ENCODE results near the gene CAST.

The CAST gene

GRCh38 chr5:96669909-96670308 is 7.7 kb downstream of the CAST start:
- no peak for TF ChIP-seq CTCF (IDR thresholded peaks at IDR 0.05; ENCODE audit: insufficient read depth, missing control alignments)
- no peak for DNase-seq (ENCODE audit: insufficient read length, low spot score)
- FAIRE-seq, result no peak

GRCh38 chr5:96671441-96671840 is 9.3 kb downstream of the CAST start:
- no peak for DNase-seq (ENCODE audit: insufficient read length, low spot score)
- no peak for FAIRE-seq
- TF ChIP-seq CTCF (IDR thresholded peaks at IDR 0.05; ENCODE audit: insufficient read depth, missing control alignments), result no peak

GRCh38 chr5:96673127-96673526 is 11.0 kb downstream of the CAST start:
- FAIRE-seq (no peak), DNase-seq (ENCODE audit: insufficient read length, low spot score) (no peak)
- TF ChIP-seq CTCF (IDR thresholded peaks at IDR 0.05; ENCODE audit: insufficient read depth, missing control alignments), result no peak

GRCh38 chr5:96675882-96676281 is 13.7 kb downstream of the CAST start:
- DNase-seq (ENCODE audit: insufficient read length, low spot score) (no peak), FAIRE-seq (no peak)
- TF ChIP-seq CTCF (IDR thresholded peaks at IDR 0.05; ENCODE audit: insufficient read depth, missing control alignments), result no peak

- no peak for FAIRE-seq
- no peak for DNase-seq (ENCODE audit: insufficient read length, low spot score)
- TF ChIP-seq CTCF (IDR thresholded peaks at IDR 0.05; ENCODE audit: insufficient read depth, missing control alignments), result no peak
These were observed 15.3 kb downstream of the CAST start for GRCh38 chr5:96677496-96677895.

GRCh38 chr5:96679293-96679692 is 17.1 kb downstream of the CAST start:
- no peak for FAIRE-seq
- DNase-seq (ENCODE audit: insufficient read length, low spot score), result no peak
- TF ChIP-seq CTCF (IDR thresholded peaks at IDR 0.05; ENCODE audit: insufficient read depth, missing control alignments), result no peak

GRCh38 chr5:96680759-96681470 is 18.7 kb downstream of the CAST start:
- TF ChIP-seq CTCF (IDR thresholded peaks at IDR 0.05; ENCODE audit: insufficient read depth, missing control alignments), result no peak
- FAIRE-seq (no peak), DNase-seq (ENCODE audit: insufficient read length, low spot score) (no peak)
